AG09309 (cell line): ENCODE measurements around the gene NCAPH2.

Experiments
- DNase-seq: peaks from one replicate; pipeline ENCODE4 v3.0.0-alpha.2; 2010; ENCODE audit warnings: low read depth
- H3K4me3 ChIP-seq: 2 replicates; pipeline ENCODE4 v1.5.1; 2011; ENCODE audit warnings: mild to moderate bottlenecking, low read depth, low read length, moderate library complexity; ENCODE audit not compliant: control insufficient read depth
- TF ChIP-seq, protein P1 (sequence below): IDR thresholded peaks from 2 replicates; pipeline ENCODE4 v1.5.1; 2011; ENCODE audit warnings: mild to moderate bottlenecking, low read depth, low read length, inconsistent platforms; ENCODE audit not compliant: insufficient read depth, control insufficient read depth; ENCODE audit errors: missing control alignments

NCAPH2 gene

DNA sequence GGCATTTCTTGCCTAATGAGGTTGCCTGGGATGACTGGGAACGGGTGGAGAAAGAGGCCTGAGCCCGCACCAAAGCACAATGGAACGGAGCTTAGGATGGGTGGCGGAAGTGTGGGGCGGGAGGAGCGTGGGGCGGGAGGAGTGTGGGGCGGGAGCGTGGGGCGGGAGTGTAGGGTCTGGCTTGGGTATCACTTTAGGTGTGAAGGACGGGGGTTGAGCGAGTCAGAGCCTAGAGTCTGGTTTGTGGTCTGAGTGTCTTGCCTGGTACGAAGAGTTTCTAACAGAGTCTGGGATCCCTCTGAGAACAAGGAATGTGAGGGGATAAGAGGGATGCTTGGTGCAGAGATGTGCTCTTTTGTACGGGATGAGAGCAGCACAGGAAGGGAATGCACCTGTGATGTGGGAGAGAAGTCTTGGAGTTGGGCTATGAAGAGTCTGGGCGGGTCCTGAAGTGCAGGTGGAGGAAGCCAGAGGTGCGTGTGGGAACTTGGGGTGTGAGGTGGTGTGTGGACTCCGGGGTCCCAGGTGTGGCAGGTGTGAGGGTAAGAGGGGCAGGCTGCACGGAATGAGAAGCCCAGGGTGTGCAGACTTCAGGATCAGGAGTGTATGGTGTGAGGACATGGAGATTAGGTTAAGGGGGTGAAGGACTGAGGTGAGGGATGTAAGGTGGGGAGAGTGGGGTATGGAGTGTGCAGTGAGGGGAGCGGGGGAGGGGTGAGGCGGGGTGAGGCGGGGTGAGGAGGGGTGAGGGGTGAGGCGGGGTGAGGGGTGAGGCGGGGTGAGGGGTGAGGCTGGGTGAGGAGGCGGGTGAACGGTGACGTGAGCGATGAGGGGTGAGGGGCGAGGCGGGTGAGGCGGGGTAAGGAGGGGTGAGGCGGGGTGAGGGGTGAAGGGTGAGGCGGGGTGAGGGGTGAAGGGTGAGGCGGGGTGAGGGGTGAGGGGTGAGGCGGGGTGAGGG lies 53.7 kb downstream of the NCAPH2 start:
- no peak overlapping the region for H3K4me3 ChIP-seq
- no peak for DNase-seq
- TF ChIP-seq, protein P1, sequence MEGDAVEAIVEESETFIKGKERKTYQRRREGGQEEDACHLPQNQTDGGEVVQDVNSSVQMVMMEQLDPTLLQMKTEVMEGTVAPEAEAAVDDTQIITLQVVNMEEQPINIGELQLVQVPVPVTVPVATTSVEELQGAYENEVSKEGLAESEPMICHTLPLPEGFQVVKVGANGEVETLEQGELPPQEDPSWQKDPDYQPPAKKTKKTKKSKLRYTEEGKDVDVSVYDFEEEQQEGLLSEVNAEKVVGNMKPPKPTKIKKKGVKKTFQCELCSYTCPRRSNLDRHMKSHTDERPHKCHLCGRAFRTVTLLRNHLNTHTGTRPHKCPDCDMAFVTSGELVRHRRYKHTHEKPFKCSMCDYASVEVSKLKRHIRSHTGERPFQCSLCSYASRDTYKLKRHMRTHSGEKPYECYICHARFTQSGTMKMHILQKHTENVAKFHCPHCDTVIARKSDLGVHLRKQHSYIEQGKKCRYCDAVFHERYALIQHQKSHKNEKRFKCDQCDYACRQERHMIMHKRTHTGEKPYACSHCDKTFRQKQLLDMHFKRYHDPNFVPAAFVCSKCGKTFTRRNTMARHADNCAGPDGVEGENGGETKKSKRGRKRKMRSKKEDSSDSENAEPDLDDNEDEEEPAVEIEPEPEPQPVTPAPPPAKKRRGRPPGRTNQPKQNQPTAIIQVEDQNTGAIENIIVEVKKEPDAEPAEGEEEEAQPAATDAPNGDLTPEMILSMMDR = no peak

DNA sequence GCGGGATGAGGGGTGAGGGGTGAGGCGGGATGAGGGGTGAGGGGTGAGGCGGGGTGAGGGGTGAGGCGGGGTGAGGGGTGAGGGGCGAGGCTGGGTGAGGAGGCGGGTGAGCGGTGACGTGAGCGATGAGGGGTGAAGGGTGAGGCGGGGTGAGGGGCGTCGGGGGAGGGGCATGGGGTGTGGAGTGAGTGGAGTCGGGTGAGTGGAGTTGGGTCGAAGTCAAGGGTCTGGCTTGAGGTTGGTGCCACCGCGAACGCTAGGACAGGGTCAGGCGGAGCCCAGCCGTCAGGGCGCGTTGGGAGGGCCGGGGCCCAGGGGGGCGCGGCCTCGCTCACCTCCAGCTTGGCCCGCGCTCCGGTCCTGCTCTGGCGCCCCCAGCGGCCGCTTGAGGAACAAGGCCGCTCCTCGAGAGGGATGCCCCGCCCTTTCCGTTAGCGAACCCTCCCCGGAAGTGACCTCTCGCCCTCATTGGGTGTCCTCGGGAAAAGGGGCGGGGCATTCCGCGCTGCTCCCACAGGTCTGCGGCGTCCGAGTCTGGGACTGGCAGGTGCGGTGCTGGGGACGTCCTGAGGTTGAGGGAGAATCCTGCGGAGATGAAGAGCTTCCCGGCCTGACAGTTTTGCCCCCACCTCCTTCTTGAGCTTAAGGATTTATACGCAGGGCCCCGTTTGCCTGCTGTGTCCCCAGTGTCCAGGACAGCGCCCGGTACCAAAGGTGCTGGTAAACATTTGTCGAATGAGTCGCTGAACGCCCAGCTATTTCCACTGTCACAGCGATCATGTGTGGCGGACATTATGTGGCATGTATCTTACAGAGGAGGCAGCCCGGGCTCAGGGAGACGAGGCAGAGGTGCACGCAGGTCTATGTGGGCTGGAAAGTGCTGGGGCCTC lies 54.7 kb downstream of the NCAPH2 start, which contains the start of gene SYCE3:
Gene SYCE3, minus strand, starts transcription at position 397 of the 890 bp plus-strand sequence. CDS start 6,514 bp downstream, outside the sequence.
- TF ChIP-seq, protein P1 = peak; percentile 83
- no peak for DNase-seq
- peak within 1 kb of the TSS; percentile 78 for H3K4me3 ChIP-seq

DNA sequence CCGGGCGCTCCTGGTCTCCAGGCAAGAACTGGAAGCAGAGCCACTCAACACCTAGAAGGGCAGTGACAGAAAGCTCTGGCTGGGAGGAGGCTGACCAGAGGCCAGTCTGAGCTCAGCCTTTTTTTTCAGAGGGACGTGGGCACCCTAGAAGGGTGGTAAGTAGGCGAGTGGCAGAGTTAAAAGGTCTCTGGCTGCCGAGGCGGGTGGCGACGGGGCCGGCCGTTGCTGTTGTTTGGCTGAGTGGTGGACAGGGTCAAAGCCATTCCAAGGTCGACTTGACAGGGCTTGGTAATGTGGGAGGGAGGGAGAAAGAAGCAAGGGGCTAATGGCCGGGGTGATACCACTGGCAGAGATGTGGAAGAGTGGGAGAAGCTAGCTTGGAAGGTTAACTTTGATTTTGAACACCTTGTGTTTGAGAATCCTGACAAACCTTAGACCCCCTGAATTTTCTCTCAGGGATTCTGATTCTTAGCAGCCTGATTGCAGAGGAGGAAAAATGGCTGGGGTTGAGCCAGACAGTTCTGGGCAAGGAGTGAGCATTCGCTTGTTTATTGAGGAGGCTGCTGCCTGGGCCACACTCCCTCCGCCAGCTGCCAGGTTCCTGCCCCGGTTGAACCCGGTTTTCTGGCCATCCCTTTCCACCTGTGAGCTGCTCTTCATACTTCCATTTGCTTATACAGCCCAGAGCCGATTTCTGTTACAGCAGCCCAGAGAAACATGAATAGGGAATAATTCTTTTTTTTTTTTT lies 55.6 kb downstream of the NCAPH2 start:
- no peak for DNase-seq
- TF ChIP-seq, protein P1 = no peak
- peak overlapping the region; percentile 78 for H3K4me3 ChIP-seq

DNA sequence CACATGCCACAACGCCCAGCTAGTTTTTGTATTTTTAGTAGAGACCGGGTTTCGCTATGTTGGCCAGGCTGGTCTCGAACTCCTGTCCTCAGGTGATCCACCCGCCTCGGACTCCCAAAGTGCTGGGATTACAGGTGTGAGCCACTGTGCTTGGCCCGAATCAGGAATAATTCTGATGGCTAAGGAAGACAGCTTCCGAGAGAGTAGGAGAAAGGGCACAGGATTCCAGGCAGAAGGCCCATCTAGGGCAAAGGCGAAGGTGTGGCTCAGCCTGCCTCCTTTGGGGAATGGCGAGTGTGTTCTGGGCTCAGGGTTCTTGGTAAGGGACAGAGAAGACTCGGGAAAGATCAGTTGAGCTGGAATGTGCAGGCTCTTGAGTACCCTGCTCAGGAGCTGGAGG lies 56.3 kb downstream of the NCAPH2 start:
- H3K4me3 ChIP-seq = no peak overlapping the region
- DNase-seq = no peak
- TF ChIP-seq, protein P1 = no peak

DNA sequence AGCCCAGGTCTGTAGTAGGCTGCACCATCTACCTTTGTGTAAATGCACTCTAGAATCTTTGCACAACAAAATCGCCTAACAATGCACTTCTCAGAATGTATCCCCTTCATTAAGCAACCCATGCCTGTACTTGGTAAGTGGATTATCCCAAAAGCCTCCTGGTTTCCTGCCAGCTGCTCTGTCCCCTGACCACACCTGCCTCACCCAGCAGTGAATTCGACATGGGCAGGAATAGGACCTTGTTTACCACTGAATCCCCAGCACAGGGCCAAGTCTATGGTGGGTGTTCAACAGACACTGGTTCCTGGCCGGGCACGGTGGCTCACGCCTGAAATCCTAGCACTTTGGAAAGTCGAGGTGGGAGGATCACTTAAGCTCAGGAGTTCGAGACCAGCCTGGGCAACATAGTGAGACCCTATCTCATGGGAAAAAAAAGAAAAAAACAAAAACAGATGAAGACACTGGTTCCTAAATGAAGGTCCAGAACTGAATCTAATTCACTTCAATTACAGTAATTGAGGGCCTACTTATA lies 59.8 kb downstream of the NCAPH2 start:
- H3K4me3 ChIP-seq = no peak overlapping the region
- TF ChIP-seq, protein P1 = no peak
- no peak for DNase-seq
